ENCODE data around the gene SIGMAR1. TPM values are rescaled to one million over a fixed set of nuclear protein-coding genes. Genes with fewer than 3 reads are reported as not detected.
A peak's percentile ranks its signal among the peaks of the same experiment; 100 is the strongest.

The SIGMAR1 gene
- total RNA-seq, 1 donor from 2014 or later: 73.2 TPM

GRCh38 chr9:34650816-34651215 is 13.2 kb upstream of the SIGMAR1 start:
- H3K9me3 ChIP-seq (ENCODE audit: insufficient read depth, low read depth, low read length): no peaks in the 10 kb centered on the region
- H4K20me1 ChIP-seq (ENCODE audit: insufficient read depth, low read length): peaks cover 4% of the 10 kb centered on the region
- no peak overlapping the region for H3K4me2 ChIP-seq (ENCODE audit: low read length)
- H2AFZ ChIP-seq (ENCODE audit: low read depth, low read length): no peak overlapping the region
- Mint-ChIP-seq H3K4me1 (ENCODE audit: low read depth, unreplicated experiment) (peaks cover 40% of the 10 kb centered on the region), H3K27me3 (ENCODE audit: low read depth, unreplicated experiment) (peaks cover 2% of the 10 kb centered on the region), H3K27ac (ENCODE audit: unreplicated experiment) (peak overlapping the region; percentile 18), H3K4me3 (ENCODE audit: unreplicated experiment) (peak overlapping the region; percentile 34), H3K9me3 (ENCODE audit: unreplicated experiment) (no peaks in the 10 kb centered on the region), H3K36me3 (ENCODE audit: low read depth, unreplicated experiment) (peaks cover 6% of the 10 kb centered on the region)
- H3K36me3 ChIP-seq (ENCODE audit: insufficient read depth, low read length): no peaks in the 10 kb centered on the region
- no peak for DNase-seq (ENCODE audit: low read depth)
- H3K4me3 ChIP-seq (ENCODE audit: insufficient read depth, low read depth, low read length): no peak overlapping the region
- no peak overlapping the region for H3K27ac ChIP-seq (ENCODE audit: low read depth, low read length)
- no peak overlapping the region for H3K9ac ChIP-seq (ENCODE audit: low read length)
- FAIRE-seq: no peak
- TF ChIP-seq CTCF (IDR thresholded peaks at IDR 0.05; ENCODE audit: insufficient read depth, low read depth, low read length) (no peak), EZH2 (IDR thresholded peaks at IDR 0.05; ENCODE audit: insufficient read depth, low read length) (no peak)
- peaks cover 42% of the 10 kb centered on the region for H3K4me1 ChIP-seq (ENCODE audit: insufficient read depth, low read length)
- H3K27me3 ChIP-seq (ENCODE audit: insufficient read depth, low read length): no peaks in the 10 kb centered on the region
- peaks cover 8% of the 10 kb centered on the region for H3K79me2 ChIP-seq (ENCODE audit: insufficient read depth, low read length)

GRCh38 chr9:34648673-34649072 is 11.1 kb upstream of the SIGMAR1 start:
- H3K9me3 ChIP-seq (ENCODE audit: insufficient read depth, low read depth, low read length): no peaks in the 10 kb centered on the region
- no peak for FAIRE-seq
- DNase-seq (ENCODE audit: low read depth): no peak
- Mint-ChIP-seq H3K4me3 (ENCODE audit: unreplicated experiment) (peak overlapping the region; percentile 50), H3K4me1 (ENCODE audit: low read depth, unreplicated experiment) (peaks cover 35% of the 10 kb centered on the region), H3K27ac (ENCODE audit: unreplicated experiment) (no peak overlapping the region), H3K27me3 (ENCODE audit: low read depth, unreplicated experiment) (no peaks in the 10 kb centered on the region), H3K9me3 (ENCODE audit: unreplicated experiment) (no peaks in the 10 kb centered on the region), H3K36me3 (ENCODE audit: low read depth, unreplicated experiment) (peaks cover 4% of the 10 kb centered on the region)
- H2AFZ ChIP-seq (ENCODE audit: low read depth, low read length): no peak overlapping the region
- TF ChIP-seq CTCF (IDR thresholded peaks at IDR 0.05; ENCODE audit: insufficient read depth, low read depth, low read length): no peak
- TF ChIP-seq EZH2 (IDR thresholded peaks at IDR 0.05; ENCODE audit: insufficient read depth, low read length): no peak
- H3K4me1 ChIP-seq (ENCODE audit: insufficient read depth, low read length): peaks cover 42% of the 10 kb centered on the region
- H3K27me3 ChIP-seq (ENCODE audit: insufficient read depth, low read length): no peaks in the 10 kb centered on the region
- no peak overlapping the region for H3K4me2 ChIP-seq (ENCODE audit: low read length)
- H3K9ac ChIP-seq (ENCODE audit: low read length): no peak overlapping the region
- H3K79me2 ChIP-seq (ENCODE audit: insufficient read depth, low read length): peaks cover 8% of the 10 kb centered on the region
- no peak overlapping the region for H3K27ac ChIP-seq (ENCODE audit: low read depth, low read length)
- no peaks in the 10 kb centered on the region for H3K36me3 ChIP-seq (ENCODE audit: insufficient read depth, low read length)
- no peak overlapping the region for H3K4me3 ChIP-seq (ENCODE audit: insufficient read depth, low read depth, low read length)
- H4K20me1 ChIP-seq (ENCODE audit: insufficient read depth, low read length): peaks cover 4% of the 10 kb centered on the region

GRCh38 chr9:34647651-34648050 is 10.1 kb upstream of the SIGMAR1 start:
- Histone ChIP-seq H3K4me2 (ENCODE audit: low read length) (peak overlapping the region; percentile 99), H4K20me1 (ENCODE audit: insufficient read depth, low read length) (peaks cover 4% of the 10 kb centered on the region), H3K27ac (ENCODE audit: low read depth, low read length) (no peak overlapping the region), H3K27me3 (ENCODE audit: insufficient read depth, low read length) (no peaks in the 10 kb centered on the region), H2AFZ (ENCODE audit: low read depth, low read length) (no peak overlapping the region), H3K4me3 (ENCODE audit: insufficient read depth, low read depth, low read length) (no peak overlapping the region), H3K4me1 (ENCODE audit: insufficient read depth, low read length) (peaks cover 32% of the 10 kb centered on the region), H3K9me3 (ENCODE audit: insufficient read depth, low read depth, low read length) (no peaks in the 10 kb centered on the region), H3K79me2 (ENCODE audit: insufficient read depth, low read length) (peaks cover 8% of the 10 kb centered on the region), H3K36me3 (ENCODE audit: insufficient read depth, low read length) (no peaks in the 10 kb centered on the region), H3K9ac (ENCODE audit: low read length) (peak overlapping the region; percentile 89)
- peaks cover 4% of the 10 kb centered on the region for H3K36me3 Mint-ChIP-seq (ENCODE audit: low read depth, unreplicated experiment)
- FAIRE-seq: no peak
- H3K4me1 Mint-ChIP-seq (ENCODE audit: low read depth, unreplicated experiment): peaks cover 26% of the 10 kb centered on the region
- peak overlapping the region; percentile 90 for H3K4me3 Mint-ChIP-seq (ENCODE audit: unreplicated experiment)
- DNase-seq (ENCODE audit: low read depth): no peak
- peak overlapping the region; percentile 34 for H3K27ac Mint-ChIP-seq (ENCODE audit: unreplicated experiment)
- no peaks in the 10 kb centered on the region for H3K27me3 Mint-ChIP-seq (ENCODE audit: low read depth, unreplicated experiment)
- no peaks in the 10 kb centered on the region for H3K9me3 Mint-ChIP-seq (ENCODE audit: unreplicated experiment)
- TF ChIP-seq EZH2 (IDR thresholded peaks at IDR 0.05; ENCODE audit: insufficient read depth, low read length) (no peak), CTCF (IDR thresholded peaks at IDR 0.05; ENCODE audit: insufficient read depth, low read depth, low read length) (no peak)

All from astrocyte (in vitro differentiated cells and primary cell).